PFSK-1 (cell line): ENCODE data around the gene SLC25A39.

Source experiments
- POLR2AphosphoS5 ChIP-seq: IDR thresholded peaks from 2 replicates; pipeline ENCODE4 v1.6.1; 2012; ENCODE audit warnings: low read depth, mild to moderate bottlenecking, control low read depth, low read length, moderate library complexity
- REST ChIP-seq, 2 experiments: IDR thresholded peaks; 2 replicates each; pipeline versions ENCODE4 v1.6.1 to v1.8.0; 2011 to 2012; ENCODE audit warnings: low read depth in 2 of 2, low read length in 2 of 2, control low read depth in 1 of 2, inconsistent platforms in 1 of 2, mild to moderate bottlenecking in 1 of 2, moderate library complexity in 1 of 2; ENCODE audit not compliant: insufficient read depth in 1 of 2
- SIN3A ChIP-seq: IDR thresholded peaks from 2 replicates; pipeline ENCODE4 v1.6.1; 2012; ENCODE audit warnings: mild to moderate bottlenecking, low read length, moderate library complexity, borderline replicate concordance; ENCODE audit not compliant: insufficient read depth
- TAF1 ChIP-seq: IDR thresholded peaks from 2 replicates; pipeline ENCODE4 v1.6.1; 2012; ENCODE audit warnings: low read length, control low read depth, borderline replicate concordance; ENCODE audit not compliant: insufficient read depth

DNA sequence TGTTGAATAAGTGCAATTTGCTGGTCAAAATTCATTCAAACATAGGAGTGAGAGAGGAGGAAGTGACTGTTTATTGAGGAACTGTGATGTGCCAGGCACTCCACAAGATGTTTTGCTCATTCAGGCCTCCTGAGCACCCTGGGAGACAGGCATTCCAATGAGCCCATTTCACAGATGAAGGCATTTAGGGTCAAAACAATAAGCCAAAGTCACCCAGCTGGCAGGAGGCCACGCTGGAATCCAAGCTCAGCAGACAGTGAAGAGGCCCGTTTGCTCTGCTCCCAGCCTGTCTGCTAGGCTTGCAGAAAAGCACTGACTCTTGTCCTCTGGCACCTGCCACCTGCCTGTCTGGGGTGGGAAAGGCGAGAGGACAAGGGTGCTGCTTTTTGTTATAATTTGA is 10.1 kb upstream of the SLC25A39 start:
- TF ChIP-seq TAF1, result no peak
- TF ChIP-seq POLR2AphosphoS5, result no peak
- TF ChIP-seq REST (IDR thresholded peaks at IDR 0.05; ENCODE audit: insufficient read depth in 1 of 2, low read depth in 2 of 2, low read length in 2 of 2), result no peak
- TF ChIP-seq SIN3A, result no peak
